C4-2B (cell line): ENCODE data around the gene PFKFB4.

ENCODE experiments used
- CTCF ChIP-seq: fragments of 450-650 bp; conservative IDR thresholded peaks from 2 replicates; pipeline ENCODE4 v1.5.1; 2017; ENCODE audit warnings: mild to moderate bottlenecking
- ZFX ChIP-seq: fragments of 450-650 bp; IDR thresholded peaks from 2 replicates; pipeline ENCODE4 v1.6.1; 2017

GRCh38 chr3:48475188-48475587, 81.4 kb downstream of the PFKFB4 start:
- TF ChIP-seq CTCF, result no peak
- no peak for TF ChIP-seq ZFX
